OCI-LY1 (cell line): ENCODE data around the gene CDH4.
"Not testable (repeated sequence)": the region's sequence is repeated elsewhere in the genome, so short reads cannot be mapped to it uniquely, and the experiment has no call there.

ENCODE experiments used
- H2AFZ ChIP-seq: fragments of 200-600 bp; sonication (generic), shearing (Covaris generic); 2 replicates; pipeline ENCODE4 v1.6.0; 2014; ENCODE audit warnings: antibody characterized with exemption, mild to moderate bottlenecking, low read length
- H3F3A ChIP-seq: fragments of 200-600 bp; sonication (generic), shearing (Covaris generic); 2 replicates; pipeline ENCODE4 v1.6.0; 2014; ENCODE audit warnings: mild to moderate bottlenecking, antibody characterized with exemption, low read length, moderate library complexity; ENCODE audit not compliant: insufficient read depth
- H3K27ac ChIP-seq: fragments of 200-600 bp; sonication (generic); 2 replicates; pipeline ENCODE4 v1.5.1; 2014; ENCODE audit warnings: low read length, mixed run types, mild to moderate bottlenecking, low read depth; ENCODE audit not compliant: poor library complexity, severe bottlenecking
- H3K27me3 ChIP-seq: fragments of 200-600 bp; sonication (generic); 2 replicates; pipeline ENCODE4 v1.6.0; 2014; ENCODE audit warnings: antibody characterized with exemption, mild to moderate bottlenecking, low read length, moderate library complexity; ENCODE audit not compliant: insufficient read depth
- H3K36me3 ChIP-seq: fragments of 200-600 bp; sonication (generic); 2 replicates; pipeline ENCODE4 v1.6.1; 2014; ENCODE audit warnings: mild to moderate bottlenecking, antibody characterized with exemption, low read length, moderate library complexity, mixed read lengths; ENCODE audit not compliant: insufficient read depth
- H3K4me1 ChIP-seq: fragments of 200-600 bp; sonication (generic); 2 replicates; pipeline ENCODE4 v1.5.1; 2014; ENCODE audit warnings: mild to moderate bottlenecking, low read length, moderate library complexity; ENCODE audit not compliant: insufficient read depth, severe bottlenecking
- H3K4me2 ChIP-seq: fragments of 200-600 bp; sonication (generic), shearing (Covaris generic); 2 replicates; pipeline ENCODE4 v1.6.1; 2014; ENCODE audit warnings: low read length
- H3K4me3 ChIP-seq: fragments of 200-600 bp; sonication (generic); 2 replicates; pipeline ENCODE4 v1.5.1; 2014; ENCODE audit warnings: low read length, low read depth, mild to moderate bottlenecking, mixed read lengths; ENCODE audit not compliant: poor library complexity, severe bottlenecking
- H3K79me2 ChIP-seq: fragments of 200-600 bp; shearing (Covaris generic); 2 replicates; pipeline ENCODE4 v1.6.1; 2016; ENCODE audit warnings: mixed run types, low read length, mixed read lengths; ENCODE audit not compliant: insufficient read depth
- H3K9ac ChIP-seq: fragments of 200-600 bp; sonication (generic), shearing (Covaris generic); 2 replicates; pipeline ENCODE4 v1.6.1; 2014; ENCODE audit warnings: mild to moderate bottlenecking, low read length, mixed read lengths
- H3K9me2 ChIP-seq: fragments of 200-600 bp; sonication (generic), shearing (Covaris generic); 2 replicates; pipeline ENCODE4 v1.6.1; 2014; ENCODE audit warnings: low read depth, mild to moderate bottlenecking, low read length, mixed read lengths
- H3K9me3 ChIP-seq: fragments of 200-600 bp; shearing (Covaris generic); 2 replicates; pipeline ENCODE4 v1.6.1; 2014; ENCODE audit warnings: low read length, mixed read lengths
- H4K20me1 ChIP-seq: fragments of 200-600 bp; sonication (generic), shearing (Covaris generic); 2 replicates; pipeline ENCODE4 v1.6.0; 2016; ENCODE audit warnings: mild to moderate bottlenecking, low read length; ENCODE audit not compliant: insufficient read depth
- EZH2 ChIP-seq: fragments of 200-600 bp; sonication (generic), shearing (Covaris generic); IDR thresholded peaks from 2 replicates; pipeline ENCODE4 v1.8.0; 2017; ENCODE audit warnings: borderline replicate concordance, mixed run types, mild to moderate bottlenecking, antibody characterized with exemption, low read length, moderate library complexity, mixed read lengths
- TF ChIP-seq, protein P1 (sequence below): fragments of 200-600 bp; sonication (generic), shearing (Covaris generic); IDR thresholded peaks from 2 replicates; pipeline ENCODE4 v1.5.1; 2017; ENCODE audit warnings: mild to moderate bottlenecking, antibody characterized with exemption, low read length, moderate library complexity, mixed read lengths

CDH4 gene

DNA sequence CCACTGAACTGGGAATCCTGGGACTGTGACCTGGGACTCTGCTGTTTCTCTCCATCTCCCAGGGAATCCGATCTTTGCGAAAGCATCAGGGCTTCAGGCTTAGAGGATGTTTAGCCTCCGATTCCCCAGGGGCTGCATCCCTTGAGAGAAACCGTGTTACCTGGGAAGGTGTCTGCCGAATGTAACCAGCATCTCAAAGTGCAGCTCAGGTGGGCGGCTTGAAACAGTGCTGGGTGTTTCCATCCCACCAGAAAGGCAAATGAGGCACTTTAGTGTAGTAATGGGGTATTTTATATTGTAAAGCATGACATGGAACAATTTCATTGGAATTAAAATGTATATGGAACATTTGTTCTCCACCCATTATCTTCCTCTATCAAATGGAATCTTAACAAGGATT is 15.2 kb downstream of the CDH4 start:
- H3K9ac ChIP-seq = no peak overlapping the region
- H3F3A ChIP-seq = no peaks in the 10 kb centered on the region
- no peaks in the 10 kb centered on the region for H3K27me3 ChIP-seq
- no peak overlapping the region for H3K27ac ChIP-seq
- H3K79me2 ChIP-seq = no peaks in the 10 kb centered on the region
- no peak overlapping the region for H3K4me2 ChIP-seq
- H3K9me2 ChIP-seq = no peaks in the 10 kb centered on the region
- no peaks in the 10 kb centered on the region for H3K9me3 ChIP-seq
- no peaks in the 10 kb centered on the region for H3K36me3 ChIP-seq
- H2AFZ ChIP-seq = no peak overlapping the region
- no peak for TF ChIP-seq EZH2
- TF ChIP-seq, protein P1, sequence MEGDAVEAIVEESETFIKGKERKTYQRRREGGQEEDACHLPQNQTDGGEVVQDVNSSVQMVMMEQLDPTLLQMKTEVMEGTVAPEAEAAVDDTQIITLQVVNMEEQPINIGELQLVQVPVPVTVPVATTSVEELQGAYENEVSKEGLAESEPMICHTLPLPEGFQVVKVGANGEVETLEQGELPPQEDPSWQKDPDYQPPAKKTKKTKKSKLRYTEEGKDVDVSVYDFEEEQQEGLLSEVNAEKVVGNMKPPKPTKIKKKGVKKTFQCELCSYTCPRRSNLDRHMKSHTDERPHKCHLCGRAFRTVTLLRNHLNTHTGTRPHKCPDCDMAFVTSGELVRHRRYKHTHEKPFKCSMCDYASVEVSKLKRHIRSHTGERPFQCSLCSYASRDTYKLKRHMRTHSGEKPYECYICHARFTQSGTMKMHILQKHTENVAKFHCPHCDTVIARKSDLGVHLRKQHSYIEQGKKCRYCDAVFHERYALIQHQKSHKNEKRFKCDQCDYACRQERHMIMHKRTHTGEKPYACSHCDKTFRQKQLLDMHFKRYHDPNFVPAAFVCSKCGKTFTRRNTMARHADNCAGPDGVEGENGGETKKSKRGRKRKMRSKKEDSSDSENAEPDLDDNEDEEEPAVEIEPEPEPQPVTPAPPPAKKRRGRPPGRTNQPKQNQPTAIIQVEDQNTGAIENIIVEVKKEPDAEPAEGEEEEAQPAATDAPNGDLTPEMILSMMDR = no peak
- no peak overlapping the region for H3K4me3 ChIP-seq
- H3K4me1 ChIP-seq = no peaks in the 10 kb centered on the region
- H4K20me1 ChIP-seq = no peaks in the 10 kb centered on the region

DNA sequence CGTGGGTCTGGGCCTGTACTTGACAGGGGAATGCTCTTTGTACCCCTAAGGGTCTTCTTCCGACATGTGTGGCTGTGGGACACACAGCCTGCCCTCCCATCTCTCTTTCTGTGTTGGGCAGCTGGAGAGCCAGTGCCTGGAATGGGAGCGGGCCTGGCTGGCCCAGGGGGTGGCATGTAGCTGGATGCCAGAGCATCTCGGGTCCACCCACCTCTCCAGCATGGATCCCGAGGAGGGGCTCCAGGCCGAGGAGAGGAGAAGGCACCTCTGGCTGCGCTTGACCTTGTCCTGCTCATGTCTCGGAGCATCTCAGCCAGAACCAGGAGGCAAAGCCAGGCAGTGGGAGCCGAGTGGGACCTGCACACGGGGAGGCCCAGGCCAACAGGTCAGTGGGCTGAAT is 16.0 kb downstream of the CDH4 start:
- no peaks in the 10 kb centered on the region for H3K27me3 ChIP-seq
- no peaks in the 10 kb centered on the region for H3K9me2 ChIP-seq
- no peak overlapping the region for H3K4me3 ChIP-seq
- H3F3A ChIP-seq = no peaks in the 10 kb centered on the region
- no peak overlapping the region for H2AFZ ChIP-seq
- no peaks in the 10 kb centered on the region for H3K79me2 ChIP-seq
- no peaks in the 10 kb centered on the region for H3K4me1 ChIP-seq
- H3K36me3 ChIP-seq = no peaks in the 10 kb centered on the region
- TF ChIP-seq, protein P1 = no peak
- no peak overlapping the region for H3K27ac ChIP-seq
- no peaks in the 10 kb centered on the region for H4K20me1 ChIP-seq
- no peaks in the 10 kb centered on the region for H3K9me3 ChIP-seq
- H3K4me2 ChIP-seq = no peak overlapping the region
- H3K9ac ChIP-seq = no peak overlapping the region

DNA sequence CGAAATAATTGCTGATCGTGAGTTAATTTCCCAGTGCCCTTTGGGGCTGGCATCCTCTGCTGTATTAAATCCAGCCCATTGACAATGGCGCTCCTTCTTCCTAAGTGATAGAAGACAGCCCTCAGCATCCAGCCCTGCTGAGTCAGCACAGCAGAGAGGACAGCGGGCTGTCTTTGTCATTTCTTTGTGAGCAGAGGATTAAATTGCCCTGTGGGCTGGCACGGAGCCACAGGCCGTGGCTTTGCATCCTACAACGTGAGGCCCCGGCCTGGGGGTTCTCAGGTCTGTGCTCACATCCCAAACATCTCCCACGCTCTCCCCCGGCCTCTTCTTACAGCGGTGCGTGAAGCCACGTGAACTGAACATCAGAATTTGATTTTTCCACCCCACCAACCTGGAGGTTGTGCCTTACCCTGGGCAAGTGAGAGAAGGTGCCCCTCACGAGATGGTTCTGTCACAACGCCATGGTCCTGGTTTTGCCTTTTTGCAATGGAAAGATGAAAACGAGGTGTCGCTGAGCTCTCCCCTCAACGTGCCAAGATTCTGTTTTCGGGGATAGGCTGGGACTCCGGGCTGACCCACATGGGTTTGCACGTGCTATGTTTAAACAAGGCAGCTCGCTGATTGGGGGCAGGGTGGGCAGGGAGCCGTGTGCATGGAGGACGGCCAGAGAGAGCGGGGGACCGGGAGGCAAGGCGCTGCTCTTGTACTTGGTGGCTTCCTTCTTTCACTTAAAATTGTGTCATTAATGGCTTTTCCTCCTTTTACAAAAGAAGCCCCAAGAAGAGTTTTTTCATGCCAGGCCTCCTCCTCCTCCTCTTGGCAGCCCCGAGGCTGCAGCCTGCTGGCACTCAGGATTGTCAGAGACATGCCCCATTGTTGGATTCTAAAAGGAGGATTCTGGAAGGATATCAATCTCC is 19.5 kb downstream of the CDH4 start:
- H3K4me3 ChIP-seq = no peak overlapping the region
- no peak overlapping the region for H2AFZ ChIP-seq
- TF ChIP-seq, protein P1 = no peak
- TF ChIP-seq EZH2 = no peak
- H3K4me2 ChIP-seq = no peak overlapping the region
- no peaks in the 10 kb centered on the region for H3K79me2 ChIP-seq
- H3K4me1 ChIP-seq = no peaks in the 10 kb centered on the region
- no peaks in the 10 kb centered on the region for H3F3A ChIP-seq
- no peaks in the 10 kb centered on the region for H3K36me3 ChIP-seq
- H3K9ac ChIP-seq = no peak overlapping the region
- no peaks in the 10 kb centered on the region for H4K20me1 ChIP-seq
- no peaks in the 10 kb centered on the region for H3K9me3 ChIP-seq
- H3K27me3 ChIP-seq = no peaks in the 10 kb centered on the region
- H3K9me2 ChIP-seq = no peaks in the 10 kb centered on the region
- no peak overlapping the region for H3K27ac ChIP-seq

DNA sequence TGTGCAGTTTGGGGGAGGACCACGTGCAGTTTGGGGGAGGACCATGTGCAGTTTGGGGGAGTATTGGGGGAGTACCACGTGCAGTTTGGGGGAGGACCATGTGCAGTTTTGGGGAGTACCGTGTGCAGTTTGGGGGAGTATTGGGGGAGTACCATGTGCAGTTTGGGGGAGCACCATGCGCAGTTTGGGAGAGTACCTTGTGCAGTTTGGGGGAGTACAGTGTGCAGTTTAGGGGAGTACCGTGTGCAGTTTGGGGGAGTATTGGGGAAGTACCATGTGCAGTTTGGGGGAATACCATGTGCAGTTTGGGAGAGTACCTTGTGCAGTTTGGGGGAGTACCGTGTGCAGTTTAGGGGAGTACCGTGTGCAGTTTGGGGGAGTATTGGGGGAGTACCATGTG is 21.0 kb downstream of the CDH4 start:
- not testable (repeated sequence) for H3K4me1 ChIP-seq, H4K20me1 ChIP-seq, H3K36me3 ChIP-seq, H3F3A ChIP-seq, H3K9me2 ChIP-seq, H3K9me3 ChIP-seq, H2AFZ ChIP-seq, H3K4me2 ChIP-seq, H3K27me3 ChIP-seq, H3K9ac ChIP-seq, H3K27ac ChIP-seq, H3K79me2 ChIP-seq, H3K4me3 ChIP-seq

DNA sequence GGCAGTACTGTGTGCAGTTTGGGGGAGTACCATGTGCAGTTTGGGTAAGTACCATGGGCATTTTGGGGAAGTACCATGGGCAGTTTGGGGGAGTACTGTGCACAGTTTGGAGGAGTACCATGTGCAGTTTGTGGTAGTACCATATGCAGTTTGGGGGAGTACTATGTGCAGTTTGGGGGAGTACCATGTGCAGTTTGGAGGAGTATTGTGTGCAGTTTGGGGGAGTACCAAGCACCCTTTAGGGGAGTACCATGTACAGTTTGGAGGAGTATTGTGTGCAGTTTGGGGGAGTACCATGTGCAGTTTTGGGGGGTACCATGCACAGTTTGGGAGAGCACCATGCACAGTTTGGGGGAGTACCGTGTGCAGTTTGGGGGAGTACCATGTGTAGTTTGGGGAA is 21.6 kb downstream of the CDH4 start:
- not testable (repeated sequence) for H3K4me3 ChIP-seq, H4K20me1 ChIP-seq, H3F3A ChIP-seq, H2AFZ ChIP-seq, H3K9me3 ChIP-seq, H3K79me2 ChIP-seq, H3K36me3 ChIP-seq, H3K9me2 ChIP-seq, H3K4me1 ChIP-seq, H3K27ac ChIP-seq, H3K9ac ChIP-seq, H3K4me2 ChIP-seq, H3K27me3 ChIP-seq
